GM19455 (cell line): ENCODE measurements around the gene ARHGEF6.

Source experiments
- ATAC-seq: cut with Tn5 transposase; IDR thresholded peaks from one replicate; pipeline ENCODE4 v1.9.1; 2021; ENCODE audit not compliant: unreplicated experiment

Gene ARHGEF6

DNA sequence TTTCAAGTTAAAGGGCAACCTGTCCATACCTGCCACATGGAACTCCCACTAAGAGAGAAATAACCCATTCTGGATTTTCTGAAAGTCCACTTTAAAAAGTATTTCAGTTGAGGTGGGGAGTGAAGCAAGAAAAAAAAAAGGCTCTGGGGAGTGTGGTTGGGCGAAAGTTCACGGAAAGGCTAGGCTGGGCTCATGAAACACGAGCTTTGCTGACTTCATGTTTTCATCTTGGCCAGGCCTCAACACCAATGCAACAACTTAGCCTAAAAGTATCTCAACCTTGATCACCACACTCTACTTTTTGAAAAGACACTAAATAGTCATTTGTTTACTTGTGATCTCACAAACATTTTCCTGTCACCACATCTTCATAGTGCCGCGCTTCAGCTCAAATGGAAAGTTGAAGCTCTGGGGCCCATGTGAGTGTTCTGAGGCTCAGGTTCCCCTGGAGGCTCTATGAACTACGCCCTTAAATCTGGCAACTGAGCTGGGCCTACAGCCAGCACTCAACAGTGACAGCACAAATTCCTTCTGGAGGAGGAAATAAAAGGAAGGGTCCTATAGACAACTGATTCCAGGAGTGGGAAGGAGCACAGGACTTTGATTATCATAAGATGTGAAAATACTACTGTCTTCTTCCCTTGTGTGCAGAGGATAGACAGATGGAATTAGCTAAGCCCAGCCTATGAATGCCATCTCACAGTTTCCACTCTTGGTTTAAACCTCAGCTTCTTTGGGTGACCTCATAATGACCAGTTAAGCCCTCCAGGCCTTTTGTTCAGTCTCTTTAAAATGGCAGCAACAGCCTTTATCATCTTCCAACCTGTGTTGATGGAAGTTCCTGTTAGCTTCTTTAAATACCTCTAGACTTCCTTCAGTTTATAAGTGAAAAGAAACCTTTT is 127.7 kb downstream of the ARHGEF6 start:
- ATAC-seq = no peak

DNA sequence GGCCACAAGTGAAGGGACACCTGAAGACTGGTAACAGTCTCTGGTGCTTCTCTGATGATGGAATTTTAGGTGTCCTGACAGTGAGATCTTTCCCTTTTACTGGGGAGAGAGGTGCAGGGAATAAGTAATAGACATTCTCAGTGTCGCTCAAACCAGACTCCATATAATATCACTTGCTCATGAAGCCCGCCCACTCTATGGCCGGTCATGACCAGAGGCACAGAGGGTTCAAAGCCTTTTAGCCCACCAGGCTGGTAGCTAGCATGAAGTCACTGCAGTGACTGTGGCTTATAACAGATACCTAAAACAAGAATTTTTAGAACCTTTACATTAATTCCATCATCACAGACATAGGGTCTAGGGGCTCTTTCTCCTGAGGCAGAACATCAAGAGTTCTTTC is 129.9 kb downstream of the ARHGEF6 start:
- no peak for ATAC-seq

DNA sequence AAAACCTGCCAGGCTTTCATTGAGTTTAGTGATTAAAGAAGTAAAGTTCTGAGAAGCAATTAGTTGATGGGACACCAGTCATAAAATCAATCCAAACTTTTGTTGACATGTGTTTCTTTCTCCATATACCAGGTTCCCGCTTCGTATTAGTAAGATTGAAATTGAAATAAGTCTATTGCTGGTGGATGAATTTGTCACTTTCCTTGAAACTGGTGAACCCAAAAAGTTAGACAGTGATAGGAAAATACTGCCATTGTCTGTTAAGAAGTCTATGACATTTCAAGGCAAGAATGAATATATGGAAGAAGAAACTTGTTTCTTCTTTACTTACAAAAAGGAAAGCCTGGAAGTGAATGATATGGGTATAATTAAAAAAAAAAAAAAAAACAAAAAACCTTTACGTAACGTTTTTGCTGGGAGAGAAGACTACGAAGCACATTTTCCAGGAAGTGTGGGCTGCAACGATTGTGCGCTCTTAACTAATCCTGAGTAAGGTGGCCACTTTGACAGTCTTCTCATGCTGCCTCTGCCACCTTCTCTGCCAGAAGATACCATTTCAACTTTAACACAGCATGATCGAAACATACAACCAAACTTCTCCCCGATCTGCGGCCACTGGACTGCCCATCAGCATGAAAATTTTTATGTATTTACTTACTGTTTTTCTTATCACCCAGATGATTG is 132.9 kb downstream of the ARHGEF6 start, which contains the start of gene CD40LG:
CD40LG (plus strand) TSS at position 482 of the 684 bp plus-strand sequence; CDS start at position 573, 91 bp downstream.
- ATAC-seq = no peak

DNA sequence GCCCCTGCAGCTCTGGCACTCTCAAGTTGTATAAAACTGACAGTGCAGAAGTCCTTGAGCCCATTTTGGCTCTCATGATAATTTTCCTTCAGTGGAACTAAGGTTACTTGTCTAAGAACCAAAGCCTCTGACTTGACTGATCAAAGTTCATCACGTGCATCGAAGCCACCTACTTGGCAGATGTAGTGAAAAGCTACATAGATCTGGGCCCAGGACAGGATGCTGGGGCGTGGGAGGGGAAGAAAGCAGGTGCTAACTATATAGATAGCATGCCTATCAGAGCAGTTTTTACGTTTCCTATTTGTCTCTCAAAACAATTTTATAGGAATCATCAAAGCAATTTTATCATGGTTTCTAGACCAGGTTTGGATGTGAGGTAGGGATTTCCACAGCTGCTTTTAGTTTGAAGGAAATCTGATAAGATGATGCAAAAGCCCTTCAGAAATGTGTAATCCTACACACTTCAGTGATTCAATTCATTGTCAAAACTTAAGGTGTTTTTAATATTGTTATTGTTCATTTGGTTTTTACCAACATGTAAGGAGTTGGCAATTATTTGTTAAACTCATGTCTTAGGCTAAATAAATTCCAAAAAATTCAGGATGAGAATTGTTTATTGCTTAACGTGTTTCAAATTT is 134.0 kb downstream of the ARHGEF6 start:
- no peak for ATAC-seq

DNA sequence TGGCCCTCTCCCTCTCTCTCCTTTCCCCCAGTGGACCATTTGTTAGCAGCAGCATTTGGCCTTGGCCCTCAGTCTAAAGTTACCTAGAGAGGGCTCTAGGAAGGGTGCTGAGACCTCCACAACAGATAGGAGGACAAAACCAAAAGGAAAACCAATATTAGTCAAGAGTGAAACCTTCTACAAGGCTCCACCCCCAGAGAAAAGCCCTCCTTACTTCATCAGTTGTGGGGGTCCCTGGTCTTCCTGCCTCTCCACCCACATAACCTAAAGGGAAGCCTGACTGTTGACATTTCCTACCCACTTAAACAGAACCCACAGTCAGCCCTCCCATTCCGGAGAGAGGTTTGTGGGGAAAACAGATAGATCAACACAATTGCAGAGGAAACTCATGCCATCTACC is 137.5 kb downstream of the ARHGEF6 start:
- no peak for ATAC-seq

DNA sequence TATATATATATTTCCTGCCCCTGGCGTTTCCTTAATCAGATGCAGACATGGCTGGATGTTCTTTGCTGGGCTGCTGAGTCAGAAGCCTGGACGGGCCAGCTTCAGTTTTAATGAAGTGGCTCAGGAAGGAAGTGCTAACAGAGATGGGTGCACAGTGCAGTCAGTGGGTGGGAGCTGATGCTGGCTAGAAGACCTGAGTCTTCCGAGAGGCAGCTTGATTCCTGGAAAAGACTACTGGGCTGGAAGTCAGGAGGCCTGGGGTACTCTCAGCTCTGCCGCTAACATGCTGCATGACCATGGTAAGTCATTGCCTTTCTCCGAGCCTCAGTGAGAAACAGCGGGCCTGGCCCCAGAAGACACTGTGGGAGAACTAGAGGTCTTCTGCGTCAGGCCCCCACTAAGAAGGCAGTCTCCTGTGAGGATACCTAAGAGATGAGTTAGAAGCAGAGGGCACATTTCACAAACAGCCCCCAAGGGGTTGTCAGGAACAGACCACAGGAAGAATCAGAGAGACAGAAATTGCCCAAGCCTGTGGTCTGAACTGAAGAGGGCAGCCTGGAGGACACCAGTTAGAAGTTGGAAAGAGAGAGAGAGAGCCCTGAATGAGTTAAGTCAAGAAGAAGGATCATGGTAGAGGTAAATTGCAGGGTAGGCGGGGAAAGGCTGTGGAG is 141.1 kb downstream of the ARHGEF6 start:
- ATAC-seq = no peak

DNA sequence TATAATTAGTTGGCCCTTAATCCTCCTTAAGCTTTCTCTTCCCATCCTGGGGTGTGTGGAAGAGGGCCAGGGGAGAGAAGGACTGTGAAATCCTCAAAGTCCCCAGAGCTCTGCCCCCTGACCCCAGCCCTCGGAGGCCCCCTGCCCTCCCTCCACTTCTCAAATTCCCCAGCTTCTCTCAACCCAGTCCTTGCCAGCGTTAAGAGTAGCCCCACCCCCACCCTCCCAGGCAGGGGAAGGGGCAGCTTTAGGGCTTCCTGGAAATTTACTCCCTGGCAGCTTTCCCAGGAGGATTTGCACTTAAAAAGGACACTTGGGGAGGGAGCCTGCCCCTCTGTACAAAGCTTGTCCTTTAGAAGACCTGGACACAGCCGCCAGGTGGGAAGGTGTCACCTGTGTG is 144.6 kb downstream of the ARHGEF6 start:
- no peak for ATAC-seq

DNA sequence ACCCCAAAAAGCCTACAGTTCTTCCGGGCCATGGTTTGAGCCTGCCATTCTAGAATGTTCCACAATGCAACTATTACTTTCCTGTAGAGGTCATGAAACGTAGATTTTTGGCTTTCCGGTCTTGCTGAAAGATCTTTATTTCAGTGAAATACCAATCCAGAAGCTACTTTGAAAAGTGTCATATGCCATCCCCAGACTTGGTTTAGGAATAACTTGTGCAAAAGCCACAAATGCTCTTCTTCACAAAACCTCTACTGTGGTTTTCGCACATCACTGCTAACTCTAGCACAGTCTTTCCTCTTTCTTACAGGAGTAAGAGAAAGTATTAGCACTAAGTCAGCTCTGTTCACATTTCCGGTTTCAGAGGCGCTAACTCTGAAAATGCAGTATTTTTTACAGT is 145.5 kb downstream of the ARHGEF6 start:
- no peak for ATAC-seq

DNA sequence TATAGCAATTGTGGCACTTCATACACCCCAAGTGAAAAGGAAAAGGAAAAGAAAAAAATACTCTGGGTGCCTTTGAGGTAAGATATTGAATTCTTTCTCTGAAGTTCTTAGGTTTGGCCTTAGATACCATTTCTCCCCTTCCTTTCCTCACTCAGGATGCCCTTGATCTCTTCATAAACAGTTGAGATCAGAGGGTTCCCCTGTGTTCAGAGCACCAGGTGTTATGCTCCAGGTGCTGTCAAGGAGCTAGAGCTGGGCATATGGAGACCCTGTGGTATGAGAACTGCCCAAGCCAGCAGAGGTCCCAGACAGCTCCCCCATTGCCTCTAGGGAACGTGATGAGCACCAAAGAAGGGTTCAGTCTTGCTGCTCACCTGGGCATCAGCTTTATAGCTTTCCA is 149.9 kb downstream of the ARHGEF6 start:
- ATAC-seq = no peak

DNA sequence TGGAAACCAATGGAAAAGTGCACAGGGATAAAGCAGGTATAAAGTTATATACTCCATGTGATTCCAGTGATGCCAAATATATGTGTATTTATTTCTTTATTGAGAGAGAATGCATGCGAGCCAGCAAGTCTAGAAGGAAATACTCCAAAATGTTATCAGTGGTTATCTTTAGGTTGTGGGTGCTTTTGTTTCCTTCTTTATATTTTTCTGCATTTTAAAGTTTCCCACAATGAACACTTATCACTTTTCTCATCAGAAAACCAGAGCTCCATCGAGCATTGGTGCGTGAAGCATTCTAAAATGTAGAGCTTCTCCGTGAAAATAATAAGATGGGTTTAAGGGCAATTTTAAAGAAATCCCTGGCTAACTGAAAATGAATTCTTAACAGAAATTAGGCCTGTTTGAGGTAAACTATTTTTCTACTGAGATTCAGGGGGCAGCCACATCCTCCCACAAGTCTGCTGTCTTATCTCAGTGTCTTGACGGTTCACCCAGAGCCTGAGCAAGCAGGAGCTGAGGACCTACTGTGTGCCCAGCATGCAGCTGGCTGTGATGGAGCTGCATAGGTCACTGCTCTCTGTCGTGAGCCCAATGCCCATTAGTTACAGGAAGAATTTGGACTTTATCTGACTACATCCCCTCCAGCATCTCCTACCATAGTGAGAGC is 151.5 kb downstream of the ARHGEF6 start:
- ATAC-seq = no peak

DNA sequence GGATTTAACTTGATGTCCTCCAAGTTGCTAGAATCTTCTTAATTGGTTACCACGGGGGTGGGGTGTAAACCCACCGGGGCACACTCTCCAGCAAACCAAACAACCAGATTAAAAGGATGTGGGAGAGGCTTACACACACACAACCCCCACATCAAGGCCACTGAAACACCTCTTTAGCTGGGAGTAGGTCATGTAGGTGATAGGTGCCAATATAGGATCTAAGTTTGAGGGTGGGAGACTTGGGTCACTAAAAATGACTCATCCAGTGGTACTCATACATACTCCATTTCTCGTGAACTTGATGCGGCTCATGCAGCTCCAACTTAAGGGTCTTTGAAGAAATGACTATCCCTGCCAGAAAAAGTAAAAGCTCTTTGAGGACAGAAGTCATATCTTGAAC is 153.3 kb downstream of the ARHGEF6 start:
- no peak for ATAC-seq

DNA sequence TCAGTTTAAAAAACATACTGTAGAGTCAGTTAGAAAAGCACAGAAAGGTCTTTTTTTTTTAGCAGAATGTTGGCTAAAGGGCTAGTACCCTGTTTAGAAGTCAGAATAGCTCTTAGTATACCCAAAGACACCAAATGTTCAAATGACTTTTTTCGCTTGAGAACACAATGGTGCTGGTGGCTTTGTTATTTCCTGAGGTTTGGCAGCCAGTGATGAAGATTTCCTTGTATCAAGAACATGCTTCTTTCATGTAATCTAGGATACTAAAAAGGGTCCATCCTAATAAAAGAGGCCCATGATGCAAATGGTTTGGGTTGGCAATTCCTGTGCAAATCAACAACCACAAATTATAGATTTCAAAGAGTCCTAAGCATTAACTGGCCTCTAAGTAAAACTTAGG is 153.8 kb downstream of the ARHGEF6 start:
- no peak for ATAC-seq

DNA sequence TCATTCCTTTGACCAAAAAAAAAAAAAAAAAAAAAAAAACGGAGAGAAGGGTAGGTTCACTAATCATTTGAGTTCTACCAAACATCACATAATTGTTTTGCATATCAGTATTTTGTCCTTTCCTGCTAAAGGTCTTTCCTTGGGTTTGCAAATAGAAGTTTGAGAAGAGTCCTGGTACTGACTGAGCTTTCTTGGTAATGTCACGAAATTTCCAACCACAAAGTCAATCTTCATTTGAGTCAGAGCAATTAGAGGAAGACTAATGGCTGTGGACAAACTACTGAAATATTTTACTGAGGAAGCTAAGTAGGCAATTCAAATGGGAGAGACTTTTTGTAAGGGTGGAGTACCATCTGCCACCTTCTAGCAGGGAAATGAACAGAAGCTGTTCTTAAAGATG is 154.5 kb downstream of the ARHGEF6 start:
- ATAC-seq = no peak

DNA sequence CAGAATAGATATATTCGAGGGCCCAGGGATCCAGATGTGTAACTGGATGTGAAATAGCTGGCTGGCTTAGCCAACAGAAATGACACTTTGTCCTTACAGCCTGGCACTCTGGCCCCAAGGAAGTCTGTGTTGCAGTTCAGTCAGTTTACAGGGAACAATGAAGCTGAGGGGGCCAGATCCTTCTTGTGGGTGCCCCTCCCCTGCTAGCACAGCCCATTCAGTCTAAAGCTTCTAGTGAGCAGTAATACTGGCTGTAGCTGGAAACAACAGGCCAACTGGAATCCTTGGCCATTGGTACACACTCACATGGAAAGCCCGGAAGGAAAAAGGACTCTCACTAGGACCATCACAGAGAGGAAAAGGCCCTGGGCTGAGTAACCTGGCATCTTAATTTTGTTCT is 155.5 kb downstream of the ARHGEF6 start:
- no peak for ATAC-seq

DNA sequence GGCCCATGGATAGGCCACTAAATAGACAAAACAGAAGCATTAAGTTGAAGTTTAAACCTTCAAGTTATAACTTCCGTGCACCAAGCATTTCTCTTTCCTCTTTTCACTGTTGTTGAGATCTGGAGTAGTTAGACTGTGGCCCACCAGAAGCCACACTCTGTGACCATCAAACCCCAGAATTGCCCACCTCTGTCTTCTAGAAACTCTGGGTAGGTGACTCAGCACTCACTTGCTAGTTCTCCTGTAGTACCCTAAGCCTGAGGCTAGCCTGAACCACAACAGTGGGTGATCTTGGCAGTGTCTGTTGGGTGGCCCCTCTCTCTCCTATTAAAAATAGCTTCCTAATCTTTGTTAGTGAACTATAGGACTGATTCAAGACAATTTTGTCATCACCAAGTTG is 157.3 kb downstream of the ARHGEF6 start:
- no peak for ATAC-seq

DNA sequence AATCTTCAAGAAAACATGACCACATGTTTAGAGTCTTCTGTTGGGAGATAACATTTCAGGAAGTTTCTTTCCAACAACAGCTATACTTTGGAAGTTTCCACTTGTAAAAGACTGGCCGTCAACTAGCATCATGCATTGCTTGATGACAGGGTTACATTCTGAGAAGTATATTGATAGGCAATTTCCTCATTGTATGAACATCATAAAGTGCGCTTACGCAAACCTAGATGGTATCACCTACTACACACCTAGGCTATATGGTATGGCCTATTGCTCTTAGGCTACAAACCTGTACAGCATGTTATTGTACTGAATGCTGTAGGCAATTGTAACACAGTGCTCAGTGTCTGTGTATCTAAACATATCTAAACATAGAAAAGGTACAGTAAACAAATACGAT is 158.2 kb downstream of the ARHGEF6 start:
- no peak for ATAC-seq

DNA sequence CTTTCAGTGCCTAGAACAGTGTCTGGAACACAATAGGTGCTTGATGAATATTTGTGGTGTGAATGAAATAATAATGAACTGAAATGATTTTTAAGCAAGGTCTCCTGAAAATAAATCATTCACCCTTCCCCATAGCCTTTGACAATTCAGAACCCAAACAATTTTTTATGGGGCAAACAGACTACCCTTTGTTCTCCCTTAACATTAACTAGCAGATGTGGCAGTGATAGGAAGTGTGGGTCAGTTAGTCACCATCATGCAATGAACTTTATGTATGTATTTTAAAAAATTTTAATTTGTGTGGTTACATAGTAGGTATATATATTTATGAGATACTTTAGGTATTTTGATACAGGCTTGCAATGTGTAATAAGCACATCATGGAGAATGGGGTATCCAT is 160.0 kb downstream of the ARHGEF6 start:
- ATAC-seq = no peak

DNA sequence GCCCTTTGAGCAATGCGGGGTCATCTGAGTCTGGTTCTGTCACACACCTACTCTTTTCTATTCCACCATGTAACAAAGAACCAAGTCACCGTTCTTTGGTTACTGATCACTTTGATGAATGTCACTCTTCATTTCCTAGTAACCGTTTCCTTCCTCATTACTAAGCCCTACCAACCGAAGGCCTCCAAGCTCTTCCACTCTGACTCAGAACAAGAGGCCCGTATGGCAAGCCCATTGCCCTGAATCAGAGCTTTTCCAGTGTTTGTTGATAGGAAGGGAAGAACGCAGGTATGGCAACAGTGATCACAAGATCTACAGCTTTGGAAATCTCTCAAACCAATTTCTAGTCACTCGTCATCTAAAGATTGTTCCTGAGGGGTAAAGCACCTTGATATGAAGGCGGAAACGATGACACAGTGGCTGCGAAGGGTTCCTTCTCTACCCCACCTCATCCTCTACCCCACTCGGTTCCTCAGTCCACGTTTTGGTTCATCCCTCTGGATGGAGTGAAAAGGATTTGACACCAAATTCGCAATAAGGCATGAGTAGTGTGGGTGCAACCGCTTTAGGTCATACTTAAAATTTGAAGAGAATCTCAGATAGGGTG is 160.7 kb downstream of the ARHGEF6 start:
- no peak for ATAC-seq

DNA sequence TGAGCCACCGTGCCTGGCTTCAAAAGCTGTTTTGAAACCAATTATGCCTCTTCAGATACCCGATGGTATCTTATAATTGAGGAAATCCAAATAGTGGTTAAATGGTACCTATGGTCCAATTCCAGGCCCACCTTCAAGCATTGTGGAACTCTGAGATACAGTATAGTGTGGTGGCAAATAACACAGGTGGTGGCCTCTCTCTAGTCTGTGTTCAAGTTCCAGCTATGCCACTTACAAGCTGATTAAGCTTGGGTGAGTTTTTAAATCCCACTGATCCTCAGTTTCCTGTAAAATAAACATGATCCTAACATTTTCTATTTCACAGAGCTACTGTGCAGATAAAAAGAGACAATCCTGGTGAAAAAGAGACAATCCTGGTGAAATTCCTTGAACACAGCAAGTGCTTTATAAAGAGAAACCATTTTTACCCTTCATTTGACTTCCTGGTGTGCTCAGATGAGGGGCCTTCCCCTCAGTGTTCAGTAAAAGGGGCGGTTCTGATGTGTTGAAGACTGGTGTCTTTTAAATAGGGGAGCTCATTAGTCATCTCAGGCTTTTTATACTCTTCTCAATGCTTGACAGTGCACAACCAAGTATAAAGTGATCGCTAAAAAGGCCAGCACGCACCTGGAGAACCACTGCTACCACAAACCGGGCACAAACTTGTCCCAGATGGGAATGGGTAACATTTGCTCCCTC is 163.6 kb downstream of the ARHGEF6 start:
- ATAC-seq = peak; percentile 85
